Fibroblast of the aortic adventitia (primary cell): Measurements from ENCODE around the gene XPNPEP1. TPM values are rescaled to one million over a fixed set of nuclear protein-coding genes. Genes with fewer than 3 reads are reported as not detected.

Source experiments
- DNase-seq: peaks from one replicate; pipeline ENCODE4 v3.0.0-alpha.2; 2010; ENCODE audit warnings: low read depth
- H3K4me3 ChIP-seq: 2 replicates; pipeline ENCODE4 v1.5.1; 2011; ENCODE audit warnings: low read depth, mild to moderate bottlenecking, control low read depth, low read length, moderate library complexity
- CTCF ChIP-seq: IDR thresholded peaks from 2 replicates; pipeline ENCODE4 v1.5.1; 2011; ENCODE audit warnings: mild to moderate bottlenecking, low read length, control low read depth, inconsistent platforms; ENCODE audit not compliant: insufficient read depth
- total RNA-seq: library from RNA; depleted of rRNA; stranded (reverse); fragments of >200 nt; gene quantifications from 2 replicates; pipeline ENCODE4 v1.2.3, GENCODE V29; 2012; ENCODE audit warnings: low replicate concordance

XPNPEP1 gene
- total RNA-seq, 1 donor = 103 TPM

- H3K4me3 ChIP-seq = peak overlapping the region; percentile 6
- peak; percentile 58 for DNase-seq
- TF ChIP-seq CTCF = no peak
These were observed 20.0 kb downstream of the XPNPEP1 start for GRCh38 chr10:109902992-109903947.

GRCh38 chr10:109899356-109900331 is 23.7 kb downstream of the XPNPEP1 start:
- peak overlapping the region; percentile 6 for H3K4me3 ChIP-seq
- TF ChIP-seq CTCF = no peak
- peak; percentile 92 for DNase-seq

- TF ChIP-seq CTCF = no peak
- peak; percentile 80 for DNase-seq
- peak overlapping the region; percentile 6 for H3K4me3 ChIP-seq
These were observed 24.5 kb downstream of the XPNPEP1 start for GRCh38 chr10:109898666-109899355.

DNA sequence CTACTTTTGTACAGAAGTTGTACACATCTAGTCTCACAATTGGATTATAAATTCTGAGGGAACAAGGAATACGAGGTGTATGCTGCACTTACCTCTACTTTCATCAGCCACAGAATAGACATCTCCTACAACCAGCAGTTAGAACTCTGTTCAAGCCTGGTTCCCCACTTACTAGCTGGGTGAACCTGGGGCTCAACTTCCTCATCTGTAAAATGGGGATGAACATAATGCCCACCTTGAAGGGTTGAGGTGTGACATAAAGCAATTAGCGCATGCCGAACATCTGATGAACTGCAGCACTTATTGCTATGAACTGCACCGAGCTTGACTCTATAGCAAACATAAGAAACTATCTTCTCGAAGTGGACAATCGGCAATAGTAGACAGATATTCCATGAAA is 25.3 kb downstream of the XPNPEP1 start:
- no peak for DNase-seq
- no peak for TF ChIP-seq CTCF
- no peak overlapping the region for H3K4me3 ChIP-seq

DNA sequence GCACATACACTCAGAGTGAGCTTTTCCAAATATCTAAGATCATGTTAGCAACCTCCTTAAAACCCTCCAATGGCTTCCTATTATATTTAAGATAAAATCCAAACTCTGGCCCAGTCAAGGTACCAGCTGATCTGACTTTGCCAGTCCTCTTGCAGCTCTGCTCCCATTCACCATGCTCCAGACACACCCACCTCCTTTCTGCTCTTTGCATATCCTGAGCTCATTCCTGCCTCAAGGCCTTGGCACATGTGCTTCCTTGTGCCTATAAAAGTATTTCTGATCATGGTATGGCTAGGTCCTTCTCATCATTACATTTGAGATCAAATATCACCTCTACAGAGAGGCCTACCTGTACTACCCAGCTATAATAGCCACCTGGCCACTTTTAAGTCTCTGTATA is 27.5 kb downstream of the XPNPEP1 start:
- no peak for TF ChIP-seq CTCF
- no peak for DNase-seq
- H3K4me3 ChIP-seq = no peak overlapping the region
